CD4-positive, alpha-beta T cell treated with Interleukin-10 for 1 hour (primary cell): Measurements from ENCODE around the gene NUDT19.
A peak's percentile ranks its signal among the peaks of the same experiment; 100 is the strongest.
"Not testable (repeated sequence)": the region's sequence is repeated elsewhere in the genome, so short reads cannot be mapped to it uniquely, and the experiment has no call there.

ENCODE experiments used
- DNase-seq: peaks from one replicate; pipeline ENCODE4 v3.0.0-alpha.2; 2020

NUDT19 gene

DNA sequence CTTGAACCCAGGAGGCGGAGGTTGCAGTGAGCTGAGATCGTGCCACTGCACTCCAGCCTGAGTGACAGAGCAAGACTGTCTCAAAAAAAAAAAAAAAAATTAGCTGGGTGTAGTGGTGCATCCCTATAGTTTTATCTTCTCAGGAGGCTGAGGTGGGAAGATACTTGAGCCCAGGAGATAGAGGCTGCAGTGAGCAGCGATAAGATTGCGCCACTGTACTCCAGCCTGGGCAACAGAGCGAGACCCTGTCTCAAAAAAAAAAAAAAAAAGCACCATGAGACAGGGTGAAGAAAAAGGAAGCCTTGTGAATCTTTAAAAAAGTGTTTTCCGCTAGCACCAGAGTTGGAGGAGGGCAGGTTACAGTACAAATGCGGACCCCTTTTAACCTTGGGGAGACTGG, 24.6 kb downstream of the NUDT19 start:
- not testable (repeated sequence) for DNase-seq

DNA sequence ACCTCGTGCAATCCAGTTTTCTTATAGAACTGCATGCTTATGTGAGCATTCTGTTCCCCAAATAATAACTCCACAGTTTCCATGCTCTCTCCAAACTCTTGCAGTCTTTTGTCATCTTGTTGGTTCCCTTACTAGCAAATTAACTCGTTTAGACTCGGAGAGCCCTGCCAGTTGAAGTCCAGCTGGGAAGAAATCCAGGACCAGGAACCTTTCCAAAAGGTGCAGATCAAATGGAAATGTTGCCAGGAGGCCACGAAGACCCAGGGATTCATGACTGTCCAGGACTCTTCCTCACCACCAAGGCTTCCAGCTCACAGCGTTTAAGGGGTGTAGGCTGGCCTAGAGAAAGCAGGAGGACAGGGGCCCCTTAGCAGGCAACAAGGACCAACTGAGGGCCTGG, 25.9 kb downstream of the NUDT19 start:
- no peak for DNase-seq

- no peak for DNase-seq
Measured at GRCh38 chr19:32718286-32718685, 26.7 kb downstream of the NUDT19 start.

- no peak for DNase-seq
Measured at GRCh38 chr19:32719611-32720059, 28.0 kb downstream of the NUDT19 start, which contains the start of gene TDRD12. Gene TDRD12 (plus strand): TSS chr19:32719767. CDS start chr19:32720073, 306 bp downstream.

DNA sequence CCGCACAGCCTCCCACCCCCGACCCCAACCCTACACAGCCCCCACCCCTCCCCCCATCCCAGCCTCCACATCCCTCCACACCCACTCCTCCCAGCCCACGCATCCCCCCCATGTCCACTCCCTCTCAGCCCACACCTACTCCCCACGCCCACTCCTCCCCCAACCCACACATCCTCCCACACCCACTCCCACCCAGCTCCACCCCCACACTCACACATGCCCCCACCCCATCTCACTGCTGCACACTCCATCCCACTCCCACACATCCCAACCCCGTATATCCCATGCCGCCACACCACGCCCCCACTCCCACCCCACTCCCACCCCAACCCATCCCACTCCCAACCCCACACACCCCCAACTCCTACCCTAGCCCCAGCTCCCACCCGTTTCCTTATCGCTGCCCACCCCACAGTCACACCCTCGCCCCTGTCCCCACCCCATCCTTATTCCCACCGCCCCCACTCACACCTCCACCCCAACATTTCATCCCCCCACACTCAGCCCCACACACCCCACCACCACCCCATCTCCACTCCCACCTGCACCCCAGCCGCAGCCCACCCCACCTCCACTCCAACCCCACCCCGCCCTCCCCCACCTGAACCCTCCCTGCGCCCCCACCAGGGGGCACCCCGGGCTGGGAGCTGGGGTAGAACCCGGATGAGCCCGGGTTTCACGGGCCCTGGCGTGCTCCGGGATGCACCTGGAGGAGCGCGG, 28.8 kb downstream of the NUDT19 start:
- no peak for DNase-seq

DNA sequence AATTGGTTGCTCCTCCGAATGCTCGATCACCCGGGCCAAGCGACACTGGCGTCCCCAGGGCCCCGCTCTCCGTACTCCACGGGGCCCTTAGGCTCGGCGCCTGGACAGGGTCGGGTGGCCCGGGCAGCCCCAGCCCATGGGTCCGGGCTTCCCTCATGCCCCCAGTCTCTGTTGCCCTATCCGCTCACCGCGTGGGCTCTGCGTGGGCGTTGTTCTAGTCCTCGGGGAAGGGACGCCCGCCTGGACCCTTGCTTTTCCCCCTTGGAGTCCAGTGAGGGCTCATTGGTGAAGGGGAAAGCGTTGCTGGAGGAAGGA, 29.3 kb downstream of the NUDT19 start:
- DNase-seq: no peak

GRCh38 chr19:32735936-32736335, 44.3 kb downstream of the NUDT19 start:
- no peak for DNase-seq

GRCh38 chr19:32743021-32743420, 51.4 kb downstream of the NUDT19 start:
- no peak for DNase-seq

GRCh38 chr19:32743447-32743846, 51.8 kb downstream of the NUDT19 start:
- DNase-seq: no peak

GRCh38 chr19:32744555-32745325, 53.1 kb downstream of the NUDT19 start:
- DNase-seq: no peak

GRCh38 chr19:32745594-32746251, 54.1 kb downstream of the NUDT19 start:
- DNase-seq: peak; percentile 57

- peak; percentile 70 for DNase-seq
Measured at GRCh38 chr19:32746631-32747196, 55.1 kb downstream of the NUDT19 start.

DNA sequence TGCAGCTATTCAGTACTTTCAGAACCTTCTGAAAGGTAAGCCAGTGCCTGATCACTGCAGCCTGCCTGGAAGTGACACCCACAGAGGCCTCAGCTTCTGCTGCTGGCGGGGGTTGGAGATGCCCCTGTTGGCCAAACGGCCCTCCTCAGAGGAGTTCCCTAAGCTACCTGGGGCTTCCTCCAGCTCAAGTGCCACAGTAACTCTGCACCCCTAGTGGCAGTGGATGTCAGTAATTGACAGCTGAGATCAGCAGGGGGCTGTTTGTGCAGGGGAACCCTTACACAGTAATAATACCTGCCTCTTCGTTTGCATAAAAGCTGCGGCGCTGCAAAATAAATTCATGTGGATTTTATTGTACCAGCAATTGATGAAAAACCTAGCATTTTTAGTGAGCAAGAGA, 56.9 kb downstream of the NUDT19 start:
- DNase-seq: peak; percentile 2

GRCh38 chr19:32748948-32749347, 57.3 kb downstream of the NUDT19 start:
- DNase-seq: no peak

DNA sequence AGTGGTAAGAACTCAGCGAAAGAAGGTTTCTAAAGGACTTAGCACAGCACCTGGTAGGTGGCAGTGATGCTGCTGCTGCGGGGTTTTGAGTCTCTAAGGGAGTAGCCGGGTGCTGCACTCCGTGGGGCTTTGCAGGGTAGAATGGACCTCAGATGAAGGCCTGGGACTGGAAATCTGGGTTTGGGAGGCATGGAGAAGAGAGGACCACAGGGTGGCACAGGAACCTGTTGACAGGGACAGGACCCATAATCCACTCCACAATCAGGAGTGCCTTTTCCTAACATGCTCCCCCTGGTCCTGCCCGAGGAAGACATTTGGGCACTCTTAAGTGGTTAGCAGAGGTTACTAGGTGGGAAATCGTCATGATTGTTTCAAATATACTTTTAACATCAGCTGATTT, 57.7 kb downstream of the NUDT19 start:
- no peak for DNase-seq

DNA sequence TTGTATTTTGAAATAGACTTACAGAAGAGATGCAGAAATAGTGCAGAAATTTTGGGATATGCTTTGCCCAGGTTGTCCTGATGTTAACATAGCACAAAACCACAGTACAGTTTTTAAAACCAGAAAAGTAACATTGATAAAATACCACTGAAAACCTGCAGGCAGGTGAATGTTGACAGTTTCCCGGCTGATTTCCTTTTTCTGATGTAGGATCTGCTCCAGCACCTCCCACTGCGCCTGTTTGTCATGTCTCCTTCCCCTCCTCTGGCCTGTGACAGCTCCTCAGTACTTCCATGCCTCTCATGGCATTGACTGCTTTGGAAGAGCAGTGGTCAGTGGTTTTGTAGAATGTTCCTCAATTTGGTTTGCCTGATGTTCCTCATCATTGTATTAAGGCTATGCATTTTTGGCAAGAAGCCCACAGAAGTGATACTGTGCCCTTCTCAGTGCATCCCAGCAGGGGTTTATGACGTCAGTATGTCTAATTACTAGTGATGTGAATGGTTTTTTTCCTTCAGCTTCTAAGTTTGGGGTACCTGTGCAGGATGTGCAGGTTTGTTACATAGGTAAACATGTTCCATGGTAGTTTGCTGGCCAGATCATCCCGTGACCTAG, 58.9 kb downstream of the NUDT19 start:
- DNase-seq: no peak

GRCh38 chr19:32751066-32751465, 59.4 kb downstream of the NUDT19 start:
- no peak for DNase-seq

DNA sequence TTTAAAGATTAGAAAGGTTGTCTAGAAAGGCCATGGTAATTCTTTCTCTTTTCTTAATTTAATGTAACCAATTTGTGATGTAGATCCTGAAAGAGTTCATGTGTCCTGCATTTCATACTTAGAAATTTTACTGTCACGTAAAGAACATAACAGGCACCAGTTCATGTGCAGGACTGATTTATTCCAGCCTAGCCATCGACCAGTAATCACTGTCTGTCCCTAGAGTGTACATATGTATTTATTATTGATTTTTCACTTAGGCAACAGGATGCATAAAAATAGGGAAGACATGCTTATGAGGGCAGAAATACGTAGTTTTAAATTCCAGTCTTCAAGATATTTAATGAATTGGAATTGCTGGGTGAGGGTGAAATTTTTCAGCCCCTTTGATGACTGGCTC, 65.6 kb downstream of the NUDT19 start:
- DNase-seq: no peak
